Karpas-422 (cell line): ENCODE measurements around the gene NKAIN4. TPM values are rescaled to one million over a fixed set of nuclear protein-coding genes. Genes with fewer than 3 reads are reported as not detected.
"Not testable (repeated sequence)": the region's sequence is repeated elsewhere in the genome, so short reads cannot be mapped to it uniquely, and the experiment has no call there.

Source experiments
- DNase-seq: peaks from one replicate; pipeline ENCODE4 v3.0.0-alpha.2; 2015
- H2AFZ ChIP-seq: fragments of 200-600 bp; sonication (generic); 2 replicates; pipeline ENCODE4 v1.6.1; 2014; ENCODE audit warnings: antibody characterized with exemption, low read length, mixed read lengths
- H3K27ac ChIP-seq: fragments of 200-600 bp; sonication (generic); 2 replicates; pipeline ENCODE4 v1.5.1; 2014; ENCODE audit warnings: mild to moderate bottlenecking, low read length, moderate library complexity
- H3K27me3 ChIP-seq: fragments of 200-600 bp; sonication (generic); 2 replicates; pipeline ENCODE4 v1.6.1; 2014; ENCODE audit warnings: low read length, mixed read lengths
- H3K36me3 ChIP-seq: fragments of 200-600 bp; sonication (generic); 2 replicates; pipeline ENCODE4 v1.6.1; 2014; ENCODE audit warnings: low read length, mixed read lengths; ENCODE audit not compliant: insufficient read depth
- H3K4me1 ChIP-seq: fragments of 200-600 bp; sonication (generic); 2 replicates; pipeline ENCODE4 v1.6.1; 2014; ENCODE audit warnings: mild to moderate bottlenecking, low read length, mixed read lengths
- H3K4me2 ChIP-seq: fragments of 200-600 bp; sonication (generic); 2 replicates; pipeline ENCODE4 v1.6.1; 2014; ENCODE audit warnings: low read length, low read depth, mild to moderate bottlenecking; ENCODE audit not compliant: poor library complexity, severe bottlenecking
- H3K4me3 ChIP-seq: fragments of 200-600 bp; sonication (generic); 2 replicates; pipeline ENCODE4 v1.5.1; 2014; ENCODE audit warnings: mild to moderate bottlenecking, antibody characterized with exemption, low read length, mixed read lengths
- H3K79me2 ChIP-seq: fragments of 200-600 bp; sonication (generic); 2 replicates; pipeline ENCODE4 v1.6.1; 2014; ENCODE audit warnings: mild to moderate bottlenecking, low read length, mixed read lengths
- H3K9ac ChIP-seq: fragments of 200-600 bp; sonication (generic); 2 replicates; pipeline ENCODE4 v1.6.0; 2014; ENCODE audit warnings: low read length
- H3K9me2 ChIP-seq: fragments of 200-600 bp; sonication (generic), shearing (Covaris generic); replicated peaks from 2 replicates; pipeline ENCODE4 v1.6.0; 2014; ENCODE audit warnings: mild to moderate bottlenecking, low read length, moderate library complexity; ENCODE audit not compliant: insufficient read depth
- H3K9me3 ChIP-seq: fragments of 300-700, 200-600 bp; sonication (generic); 2 replicates; pipeline ENCODE4 v1.6.1; 2014; ENCODE audit warnings: low read length, mixed read lengths
- H4K20me1 ChIP-seq: fragments of 200-600 bp; sonication (generic); 2 replicates; pipeline ENCODE4 v1.6.1; 2014; ENCODE audit warnings: mild to moderate bottlenecking, antibody characterized with exemption, low read length, low read depth; ENCODE audit not compliant: insufficient read depth
- total RNA-seq: library from RNA; depleted of rRNA; stranded (reverse); fragments of >200 nt; shearing (Covaris generic); gene quantifications from 2 replicates; pipeline ENCODE4 v1.2.3, GENCODE V29; 2014; ENCODE audit warnings: low replicate concordance

The NKAIN4 gene
- total RNA-seq, 1 experiment from 2014 or later: not detected

DNA sequence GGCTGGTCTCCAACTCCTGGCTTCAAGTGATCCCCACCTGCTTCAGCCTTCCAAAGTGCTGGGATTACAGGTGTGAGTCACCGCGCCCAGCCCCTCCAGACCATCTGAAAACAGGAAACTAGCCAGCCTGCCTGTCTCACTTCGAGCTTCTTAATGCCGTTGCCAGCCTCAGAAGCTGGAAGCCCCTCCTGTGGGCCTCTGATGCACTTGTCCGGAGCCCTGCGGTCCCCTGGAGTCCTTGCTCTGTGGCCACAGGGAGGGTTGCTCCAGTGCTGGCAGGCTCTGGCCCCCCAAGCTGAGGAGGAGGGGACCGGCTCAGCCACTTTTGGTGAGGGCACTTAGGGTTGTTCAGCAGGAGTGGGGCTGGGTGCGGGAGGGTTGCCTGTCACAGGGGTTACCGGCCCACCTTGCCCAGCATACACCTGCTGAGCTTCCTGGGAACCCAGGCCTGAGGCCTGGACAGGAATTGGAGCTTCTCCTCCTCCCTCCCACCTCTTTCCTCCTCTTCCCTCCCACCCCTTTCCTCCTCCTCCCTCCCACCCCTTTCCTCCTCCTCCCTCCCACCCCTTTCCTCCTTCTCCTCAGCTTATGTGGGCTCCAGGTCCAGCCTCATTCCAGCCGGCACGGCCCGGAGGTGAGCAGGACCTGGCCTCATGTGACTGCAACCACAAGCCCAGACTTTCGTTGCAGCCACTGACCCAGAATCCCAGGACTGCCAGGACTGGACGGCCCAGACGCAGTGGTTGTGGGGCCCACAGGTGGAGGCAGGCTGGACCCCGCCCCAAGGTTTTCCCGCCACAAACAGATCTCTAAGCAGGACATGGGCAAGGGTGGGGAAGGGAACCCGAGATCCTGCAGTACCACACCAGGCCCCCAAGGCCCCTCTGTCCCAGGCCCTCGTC, 28.0 kb downstream of the NKAIN4 start:
- no peak overlapping the region for H3K9ac ChIP-seq
- H4K20me1 ChIP-seq: 0 out of 2 replicates have a peak, but pooled peaks cover 6% of the 10 kb centered on the region
- no peaks in the 10 kb centered on the region for H3K9me2 ChIP-seq
- no peak for DNase-seq
- no peaks in the 10 kb centered on the region for H3K79me2 ChIP-seq
- no peak overlapping the region for H3K4me2 ChIP-seq
- no peak overlapping the region for H3K4me3 ChIP-seq
- H3K27ac ChIP-seq: no peak overlapping the region
- no peaks in the 10 kb centered on the region for H3K36me3 ChIP-seq
- H2AFZ ChIP-seq: no peak overlapping the region
- no peaks in the 10 kb centered on the region for H3K9me3 ChIP-seq
- H3K27me3 ChIP-seq: no peaks in the 10 kb centered on the region
- H3K4me1 ChIP-seq: no peaks in the 10 kb centered on the region

DNA sequence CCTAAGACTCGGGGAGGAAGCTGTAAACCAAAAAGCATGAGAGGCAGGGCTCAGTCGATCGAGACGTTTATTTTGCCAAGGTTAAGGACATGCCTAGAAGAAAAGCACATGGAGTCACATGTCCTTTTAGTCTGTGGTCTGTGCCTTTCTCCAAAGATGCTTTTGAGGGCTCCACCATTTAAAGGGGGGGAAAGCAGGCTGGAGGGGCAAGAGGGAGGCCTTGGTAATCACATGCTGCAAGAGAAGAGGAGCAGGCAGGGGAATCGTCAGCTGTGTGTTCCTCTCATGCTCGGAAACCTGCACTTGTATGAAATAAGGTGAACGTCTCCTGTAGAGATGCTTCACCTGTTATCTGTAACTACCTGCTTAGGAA, 29.2 kb downstream of the NKAIN4 start:
- H3K4me3 ChIP-seq: no peak overlapping the region

DNA sequence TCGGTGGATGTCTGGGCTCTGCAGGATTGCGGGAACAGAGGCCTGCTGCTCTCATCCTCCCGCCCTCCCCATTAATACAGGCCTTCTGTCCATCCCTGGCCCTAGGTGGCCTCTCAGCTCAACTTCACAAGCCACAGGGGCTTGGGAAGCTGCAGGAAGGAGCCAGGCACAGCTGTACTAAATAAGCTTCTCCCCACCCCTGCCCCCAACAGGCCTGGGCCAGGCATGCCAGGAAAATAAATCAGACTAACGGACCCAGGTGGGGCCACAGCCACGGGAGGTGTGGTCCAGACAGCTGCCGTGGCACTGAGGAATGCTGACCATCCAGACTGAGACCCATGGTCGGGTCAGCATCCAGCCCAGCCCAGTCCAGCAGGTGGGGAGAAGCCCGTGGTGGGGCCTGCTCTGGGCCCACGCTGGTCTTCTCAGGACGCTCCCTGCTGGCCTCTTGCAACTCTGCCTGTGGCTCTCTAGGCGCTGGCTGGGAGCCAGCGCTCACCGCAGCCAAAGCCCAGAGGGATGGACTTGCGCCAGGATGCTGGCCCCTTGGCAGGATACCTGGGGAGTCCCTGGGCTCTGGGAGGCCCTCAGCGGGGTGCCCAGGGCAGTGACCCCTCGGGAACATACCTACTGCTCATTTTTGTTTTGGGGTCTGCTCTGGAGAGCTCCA, 29.7 kb downstream of the NKAIN4 start:
- Histone ChIP-seq H3K27ac (no peak overlapping the region), H3K79me2 (no peaks in the 10 kb centered on the region), H3K36me3 (no peaks in the 10 kb centered on the region), H3K4me3 (no peak overlapping the region), H2AFZ (no peak overlapping the region), H3K4me2 (no peak overlapping the region), H3K9me3 (no peaks in the 10 kb centered on the region), H4K20me1 (0 out of 2 replicates have a peak, but pooled peaks cover 6% of the 10 kb centered on the region), H3K9ac (no peak overlapping the region), H3K9me2 (no peaks in the 10 kb centered on the region), H3K4me1 (no peaks in the 10 kb centered on the region), H3K27me3 (no peaks in the 10 kb centered on the region)
- DNase-seq: no peak

More for the DNA sequence above, 29.2 kb downstream of the NKAIN4 start:
- H3K36me3 ChIP-seq: no peaks in the 10 kb centered on the region
- no peak overlapping the region for H3K27ac ChIP-seq
- no peak for DNase-seq
- no peak overlapping the region for H3K4me2 ChIP-seq
- H3K79me2 ChIP-seq: no peaks in the 10 kb centered on the region
- H4K20me1 ChIP-seq: 0 out of 2 replicates have a peak, but pooled peaks cover 6% of the 10 kb centered on the region
- H3K27me3 ChIP-seq: no peaks in the 10 kb centered on the region
- no peaks in the 10 kb centered on the region for H3K9me2 ChIP-seq
- no peaks in the 10 kb centered on the region for H3K4me1 ChIP-seq
- no peaks in the 10 kb centered on the region for H3K9me3 ChIP-seq
- no peak overlapping the region for H3K9ac ChIP-seq
- no peak overlapping the region for H2AFZ ChIP-seq

DNA sequence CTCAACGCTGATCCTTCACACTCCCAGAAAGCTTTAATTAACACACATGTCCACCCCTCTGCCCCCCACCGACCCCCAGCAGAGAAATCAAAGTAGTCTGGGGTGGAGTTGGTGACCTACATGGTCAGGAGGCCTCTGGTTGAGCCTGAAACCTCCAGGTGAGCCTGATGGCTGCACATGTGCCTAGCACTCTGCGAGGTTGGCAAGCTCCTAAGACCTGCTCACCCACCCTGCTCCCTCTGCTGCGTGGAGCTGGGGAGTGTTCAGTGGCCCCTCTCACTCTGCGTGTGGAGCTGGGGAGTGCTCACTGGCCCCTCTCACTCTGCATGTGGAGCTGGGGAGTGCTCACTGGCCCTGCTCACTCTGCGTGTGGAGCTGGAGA, 30.4 kb downstream of the NKAIN4 start:
- Histone ChIP-seq H3K27ac (no peak overlapping the region), H3K4me3 (no peak overlapping the region), H4K20me1 (0 out of 2 replicates have a peak, but pooled peaks cover 6% of the 10 kb centered on the region), H3K4me1 (no peaks in the 10 kb centered on the region), H3K9ac (no peak overlapping the region), H3K36me3 (no peaks in the 10 kb centered on the region), H3K9me3 (no peaks in the 10 kb centered on the region), H3K79me2 (no peaks in the 10 kb centered on the region), H3K9me2 (no peaks in the 10 kb centered on the region), H2AFZ (no peak overlapping the region), H3K4me2 (no peak overlapping the region), H3K27me3 (no peaks in the 10 kb centered on the region)
- DNase-seq: no peak

DNA sequence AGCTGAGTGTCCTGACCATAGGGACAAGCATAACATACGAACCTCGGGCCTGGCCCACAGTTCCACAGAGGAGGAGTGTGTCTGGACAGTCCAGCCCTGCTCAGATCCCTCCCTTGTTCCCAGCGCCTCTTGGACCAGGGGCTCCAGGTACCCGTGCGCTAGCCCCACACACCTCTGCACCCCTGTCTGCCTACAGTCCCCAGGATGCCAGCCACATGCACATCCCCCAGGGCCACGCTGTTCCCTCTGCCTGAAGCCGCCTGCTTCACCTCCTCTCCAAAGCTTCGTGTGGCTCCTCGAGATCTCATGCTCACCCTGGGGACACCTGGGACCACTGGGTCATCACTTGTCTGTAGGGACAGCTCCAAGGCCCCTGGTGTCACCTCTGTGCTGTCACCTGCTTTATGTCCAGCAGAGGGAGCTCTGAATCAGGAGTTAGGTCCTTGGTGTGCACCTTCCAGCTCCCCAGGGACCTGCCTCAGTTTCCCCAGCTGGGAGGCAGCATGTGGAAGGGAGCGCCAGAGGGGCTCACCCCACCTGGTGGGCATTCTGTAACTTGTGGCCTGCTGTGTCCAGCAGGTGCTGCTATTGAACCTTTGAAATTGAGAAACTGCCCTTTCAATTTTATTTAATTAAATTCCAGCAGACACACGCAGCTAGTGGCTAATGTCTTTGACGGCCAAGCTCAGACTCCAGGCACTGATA, 31.0 kb downstream of the NKAIN4 start:
- no peaks in the 10 kb centered on the region for H3K9me3 ChIP-seq
- DNase-seq: peak; percentile 78
- no peak overlapping the region for H3K4me2 ChIP-seq
- H4K20me1 ChIP-seq: 0 out of 2 replicates have a peak, but pooled peaks cover 6% of the 10 kb centered on the region
- H3K9ac ChIP-seq: no peak overlapping the region
- H3K4me1 ChIP-seq: no peaks in the 10 kb centered on the region
- H3K9me2 ChIP-seq: no peaks in the 10 kb centered on the region
- no peak overlapping the region for H2AFZ ChIP-seq
- no peak overlapping the region for H3K27ac ChIP-seq
- H3K79me2 ChIP-seq: no peaks in the 10 kb centered on the region
- H3K4me3 ChIP-seq: no peak overlapping the region
- H3K36me3 ChIP-seq: no peaks in the 10 kb centered on the region
- no peaks in the 10 kb centered on the region for H3K27me3 ChIP-seq

DNA sequence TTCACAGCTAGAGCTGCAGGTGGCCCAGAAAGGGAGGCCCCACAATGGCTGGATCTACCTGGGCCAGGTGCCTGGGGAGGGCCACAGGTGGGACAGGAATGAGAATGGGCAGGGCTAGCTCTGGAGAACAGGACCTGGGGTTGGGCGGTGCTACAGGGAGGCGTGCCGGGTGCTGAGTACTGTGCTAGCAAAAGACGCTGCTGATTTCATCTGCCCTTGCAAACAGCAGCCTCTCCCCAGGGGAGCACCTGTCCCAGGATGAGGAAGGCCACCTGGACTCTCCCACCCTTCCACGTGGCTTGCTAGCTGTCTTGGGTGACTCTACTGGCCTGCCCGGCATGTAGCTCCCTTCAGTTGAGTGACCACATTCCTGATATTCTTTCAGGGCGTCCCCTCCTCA, 31.7 kb downstream of the NKAIN4 start:
- Histone ChIP-seq H3K36me3 (no peaks in the 10 kb centered on the region), H2AFZ (no peak overlapping the region), H3K9ac (no peak overlapping the region), H3K79me2 (no peaks in the 10 kb centered on the region), H3K27me3 (no peaks in the 10 kb centered on the region), H3K4me3 (no peak overlapping the region), H3K9me2 (no peaks in the 10 kb centered on the region), H3K4me1 (no peaks in the 10 kb centered on the region), H3K27ac (no peak overlapping the region), H3K9me3 (no peaks in the 10 kb centered on the region), H3K4me2 (no peak overlapping the region), H4K20me1 (0 out of 2 replicates have a peak, but pooled peaks cover 6% of the 10 kb centered on the region)
- DNase-seq: no peak

DNA sequence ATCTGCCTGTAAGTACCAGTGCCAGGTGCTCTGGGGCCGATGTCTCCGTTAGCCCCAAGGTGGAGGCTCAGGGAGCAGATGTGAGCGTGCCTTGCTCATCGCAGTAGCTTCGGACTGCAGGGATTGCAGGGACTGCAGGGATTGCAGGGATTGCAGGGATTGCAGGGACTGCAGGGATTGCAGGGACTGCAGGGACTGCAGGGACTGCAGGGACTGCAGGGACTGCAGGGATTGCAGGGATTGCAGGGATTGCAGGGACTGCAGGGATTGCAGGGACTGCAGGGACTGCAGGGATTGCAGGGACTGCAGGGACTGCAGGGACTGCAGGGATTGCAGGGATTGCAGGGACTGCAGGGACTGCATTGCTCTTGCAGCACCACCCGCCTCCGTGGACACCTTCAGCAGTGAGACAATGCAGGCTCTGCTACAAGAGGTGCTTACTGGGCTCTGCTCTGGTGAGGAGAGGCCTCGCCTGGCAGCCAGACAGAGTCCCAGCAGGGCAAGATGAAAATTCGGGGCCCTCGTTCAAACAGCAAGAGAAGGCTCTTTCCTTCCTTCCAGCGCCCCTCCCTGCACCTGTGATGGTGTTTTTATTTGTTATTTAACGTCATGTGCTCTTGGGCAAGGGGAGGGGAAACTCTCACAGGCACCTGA, 32.7 kb downstream of the NKAIN4 start:
- not testable (repeated sequence) for H3K9me2 ChIP-seq, H3K4me3 ChIP-seq, H3K27me3 ChIP-seq, H3K4me2 ChIP-seq, H3K9ac ChIP-seq, H4K20me1 ChIP-seq, H3K27ac ChIP-seq, H3K4me1 ChIP-seq, H3K9me3 ChIP-seq, H3K36me3 ChIP-seq, H2AFZ ChIP-seq, DNase-seq, H3K79me2 ChIP-seq
